Ishikawa (cell line): ENCODE data around the gene KMT2E.
A peak's percentile ranks its signal among the peaks of the same experiment; 100 is the strongest.

Experiments
- CEBPB ChIP-seq: IDR thresholded peaks from 2 replicates; pipeline ENCODE4 v1.6.1; 2012
- CREB1 ChIP-seq: IDR thresholded peaks from 2 replicates; pipeline ENCODE4 v1.6.1; 2012; ENCODE audit warnings: low read depth
- EP300 ChIP-seq: IDR thresholded peaks from 2 replicates; pipeline ENCODE4 v1.6.1; 2012; ENCODE audit warnings: borderline replicate concordance
- FOXM1 ChIP-seq: IDR thresholded peaks from 2 replicates; pipeline ENCODE4 v1.6.1; 2012; ENCODE audit warnings: low read depth, borderline replicate concordance
- RAD21 ChIP-seq: IDR thresholded peaks from 2 replicates; pipeline ENCODE4 v1.6.1; 2012; ENCODE audit warnings: low read depth
- TCF12 ChIP-seq: IDR thresholded peaks from 2 replicates; pipeline ENCODE4 v1.6.1; 2012; ENCODE audit warnings: low read depth
- ZBTB7A ChIP-seq: IDR thresholded peaks from 2 replicates; pipeline ENCODE4 v1.6.1; 2012; ENCODE audit warnings: low read depth
- TF ChIP-seq, protein P1 (sequence below): IDR thresholded peaks from 2 replicates; pipeline ENCODE4 v1.6.1; 2012
- TF ChIP-seq, protein P2 (sequence below): IDR thresholded peaks from 2 replicates; pipeline ENCODE4 v1.6.1; 2012

GRCh38 chr7:105013816-105014692 is at the start of gene KMT2E:
- TF ChIP-seq ZBTB7A (peak; percentile 89), FOXM1 (no peak), CREB1 (no peak), TCF12 (peak; percentile 17; the same call in 1 of the 2 replicates), RAD21 (no peak), EP300 (peak; percentile 69), CEBPB (no peak)
- TF ChIP-seq, protein P1, sequence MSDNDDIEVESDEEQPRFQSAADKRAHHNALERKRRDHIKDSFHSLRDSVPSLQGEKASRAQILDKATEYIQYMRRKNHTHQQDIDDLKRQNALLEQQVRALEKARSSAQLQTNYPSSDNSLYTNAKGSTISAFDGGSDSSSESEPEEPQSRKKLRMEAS, result peak; percentile 69
- TF ChIP-seq, protein P2, sequence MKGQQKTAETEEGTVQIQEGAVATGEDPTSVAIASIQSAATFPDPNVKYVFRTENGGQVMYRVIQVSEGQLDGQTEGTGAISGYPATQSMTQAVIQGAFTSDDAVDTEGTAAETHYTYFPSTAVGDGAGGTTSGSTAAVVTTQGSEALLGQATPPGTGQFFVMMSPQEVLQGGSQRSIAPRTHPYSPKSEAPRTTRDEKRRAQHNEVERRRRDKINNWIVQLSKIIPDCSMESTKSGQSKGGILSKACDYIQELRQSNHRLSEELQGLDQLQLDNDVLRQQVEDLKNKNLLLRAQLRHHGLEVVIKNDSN, result no peak; the same call in 1 of the 2 replicates
